Measurements from ENCODE around the gene NEMP2. TPM values are rescaled to one million over a fixed set of nuclear protein-coding genes. Genes with fewer than 3 reads are reported as not detected.
"Not testable (repeated sequence)": the region's sequence is repeated elsewhere in the genome, so short reads cannot be mapped to it uniquely, and the experiment has no call there.

Gene NEMP2
- total RNA-seq, 1 donor from 2014 or later, result 15.0 TPM

DNA sequence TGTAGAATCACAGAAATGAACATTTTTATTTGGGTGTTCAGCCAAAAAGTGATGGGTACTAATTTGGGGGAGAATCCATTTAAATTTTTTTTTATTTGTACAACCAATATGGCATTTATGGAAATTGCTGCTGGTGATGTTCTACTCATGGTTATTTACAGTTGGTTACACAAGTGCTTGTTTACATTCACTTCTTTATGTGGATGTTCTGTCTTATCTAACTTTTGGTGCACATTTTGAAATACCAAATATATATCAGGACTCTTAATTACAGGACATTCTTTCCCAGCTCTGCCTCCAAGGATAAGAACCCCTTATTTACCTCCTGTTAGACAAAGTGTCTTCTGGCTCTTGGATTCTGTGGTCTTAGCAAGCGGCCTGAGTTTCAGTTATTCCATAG lies 35.2 kb downstream of the NEMP2 start:
- H3K4me3 ChIP-seq (ENCODE audit: low read depth, low read length), result no peak overlapping the region
- no peak for DNase-seq (ENCODE audit: low read depth)
- TF ChIP-seq, protein P1, sequence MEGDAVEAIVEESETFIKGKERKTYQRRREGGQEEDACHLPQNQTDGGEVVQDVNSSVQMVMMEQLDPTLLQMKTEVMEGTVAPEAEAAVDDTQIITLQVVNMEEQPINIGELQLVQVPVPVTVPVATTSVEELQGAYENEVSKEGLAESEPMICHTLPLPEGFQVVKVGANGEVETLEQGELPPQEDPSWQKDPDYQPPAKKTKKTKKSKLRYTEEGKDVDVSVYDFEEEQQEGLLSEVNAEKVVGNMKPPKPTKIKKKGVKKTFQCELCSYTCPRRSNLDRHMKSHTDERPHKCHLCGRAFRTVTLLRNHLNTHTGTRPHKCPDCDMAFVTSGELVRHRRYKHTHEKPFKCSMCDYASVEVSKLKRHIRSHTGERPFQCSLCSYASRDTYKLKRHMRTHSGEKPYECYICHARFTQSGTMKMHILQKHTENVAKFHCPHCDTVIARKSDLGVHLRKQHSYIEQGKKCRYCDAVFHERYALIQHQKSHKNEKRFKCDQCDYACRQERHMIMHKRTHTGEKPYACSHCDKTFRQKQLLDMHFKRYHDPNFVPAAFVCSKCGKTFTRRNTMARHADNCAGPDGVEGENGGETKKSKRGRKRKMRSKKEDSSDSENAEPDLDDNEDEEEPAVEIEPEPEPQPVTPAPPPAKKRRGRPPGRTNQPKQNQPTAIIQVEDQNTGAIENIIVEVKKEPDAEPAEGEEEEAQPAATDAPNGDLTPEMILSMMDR (conservative IDR thresholded peaks at IDR 0.05; ENCODE audit: low read depth, low read length), result no peak

DNA sequence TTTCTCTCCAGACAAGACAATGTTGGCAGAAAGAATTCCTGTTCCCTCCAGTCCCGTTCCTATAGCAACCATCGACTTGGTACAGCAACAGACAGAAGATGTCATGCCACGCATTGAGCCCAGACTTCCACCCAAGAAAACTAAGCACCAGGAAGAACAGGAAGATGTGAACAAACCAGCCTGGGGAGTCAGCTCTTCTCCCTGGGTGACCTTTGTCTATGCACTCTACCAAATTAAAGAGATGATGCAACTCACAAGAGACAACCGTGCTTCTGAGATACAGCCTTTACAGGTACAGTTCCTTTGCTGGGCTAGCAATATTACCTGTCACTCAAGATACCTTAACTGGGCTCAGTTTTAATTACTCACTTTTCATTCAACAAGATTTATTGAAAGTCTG lies 37.1 kb downstream of the NEMP2 start:
- H3K4me3 ChIP-seq (ENCODE audit: low read depth, low read length), result no peak overlapping the region
- TF ChIP-seq, protein P1 (conservative IDR thresholded peaks at IDR 0.05; ENCODE audit: low read depth, low read length), result no peak
- DNase-seq (ENCODE audit: low read depth), result no peak

DNA sequence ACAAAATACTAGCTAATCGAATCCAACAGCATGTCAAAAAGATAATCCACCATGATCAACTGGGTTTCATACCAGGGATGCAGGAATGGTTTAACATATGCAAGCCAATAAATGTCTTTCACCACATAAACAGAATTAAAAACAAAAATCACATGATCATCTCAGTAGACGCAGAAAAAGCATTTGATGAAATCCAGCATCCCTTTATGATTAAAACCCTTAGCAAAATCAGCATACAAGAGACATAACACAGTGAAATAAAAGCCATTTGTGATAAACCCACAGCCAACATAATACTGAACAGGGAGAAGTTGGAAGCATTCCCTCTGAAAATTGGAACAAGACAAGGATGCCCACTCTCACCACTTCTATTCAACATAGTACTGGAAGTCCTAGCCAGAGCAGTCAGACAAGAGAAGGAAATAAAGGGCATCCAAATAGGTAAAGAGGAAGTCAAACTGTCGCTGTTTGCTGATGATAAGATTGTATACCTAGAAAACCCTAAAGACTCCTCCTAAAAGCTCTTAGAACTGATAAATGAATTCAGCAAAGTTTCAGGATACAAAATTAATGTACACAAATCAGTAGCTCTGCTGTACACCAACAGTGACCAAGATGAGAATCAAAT lies 39.8 kb downstream of the NEMP2 start:
- H3K4me3 ChIP-seq (ENCODE audit: low read depth, low read length); DNase-seq (ENCODE audit: low read depth): not testable (repeated sequence)

DNA sequence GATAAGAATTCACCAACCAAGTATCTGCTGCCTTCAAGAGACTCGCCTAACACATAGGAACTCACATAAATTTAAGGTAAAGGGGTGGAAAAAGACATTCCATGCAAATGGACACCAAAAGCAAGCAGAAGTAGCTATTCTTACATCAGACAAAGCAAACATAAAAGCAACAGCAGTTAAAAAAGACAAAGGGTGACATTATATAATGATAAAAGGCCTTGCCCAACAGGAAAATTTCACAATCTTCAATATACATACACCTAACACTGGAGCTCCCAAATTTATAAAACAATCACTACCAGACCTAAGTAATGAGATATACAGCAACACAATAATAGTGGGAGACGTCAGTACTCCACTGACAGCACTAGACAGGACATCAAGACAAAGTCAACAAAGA lies 41.4 kb downstream of the NEMP2 start:
- no peak for DNase-seq (ENCODE audit: low read depth)
- TF ChIP-seq, protein P1 (conservative IDR thresholded peaks at IDR 0.05; ENCODE audit: low read depth, low read length), result no peak
- H3K4me3 ChIP-seq (ENCODE audit: low read depth, low read length), result no peak overlapping the region

DNA sequence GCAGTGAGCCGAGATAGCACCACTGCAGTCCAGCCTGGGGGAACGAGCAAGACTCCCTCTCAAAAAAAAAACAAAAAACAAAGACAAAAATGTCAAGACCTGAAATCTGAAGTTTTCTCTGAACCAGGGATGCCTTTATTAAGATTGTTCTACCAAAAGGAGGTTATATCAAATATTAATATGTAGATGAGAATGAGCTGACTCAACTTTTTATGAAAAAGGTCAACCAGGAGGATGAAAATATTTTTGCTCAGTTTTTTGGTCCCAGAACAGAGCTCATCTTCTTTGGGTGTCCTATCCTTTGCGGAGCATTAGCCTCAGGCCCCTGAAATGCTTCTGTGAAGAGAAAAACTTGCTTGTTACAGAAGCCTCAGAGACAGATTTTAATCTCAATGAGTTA lies 44.0 kb downstream of the NEMP2 start:
- no peak overlapping the region for H3K4me3 ChIP-seq (ENCODE audit: low read depth, low read length)
- TF ChIP-seq, protein P1 (conservative IDR thresholded peaks at IDR 0.05; ENCODE audit: low read depth, low read length), result no peak
- no peak for DNase-seq (ENCODE audit: low read depth)

DNA sequence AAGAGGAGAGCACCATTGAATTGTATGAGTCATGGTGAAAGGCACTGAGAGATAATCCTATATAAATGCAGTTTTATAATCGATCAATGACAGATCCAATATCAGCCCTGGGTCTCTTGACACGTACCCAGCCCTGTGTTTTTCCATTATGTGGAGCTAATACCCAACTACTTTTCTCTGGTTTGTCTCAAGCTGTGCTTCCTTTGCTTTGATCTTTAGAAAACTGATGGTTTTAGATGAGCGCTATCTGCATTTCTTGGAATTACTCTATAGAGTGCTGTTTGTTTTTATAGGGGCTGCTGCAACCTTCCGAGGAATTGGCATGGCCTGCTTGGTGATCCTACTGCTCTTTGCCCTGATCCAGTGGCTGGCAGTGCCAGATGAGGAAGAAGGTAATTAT lies 45.0 kb downstream of the NEMP2 start:
- no peak for DNase-seq (ENCODE audit: low read depth)
- H3K4me3 ChIP-seq (ENCODE audit: low read depth, low read length), result no peak overlapping the region
- TF ChIP-seq, protein P1 (conservative IDR thresholded peaks at IDR 0.05; ENCODE audit: low read depth, low read length), result no peak

DNA sequence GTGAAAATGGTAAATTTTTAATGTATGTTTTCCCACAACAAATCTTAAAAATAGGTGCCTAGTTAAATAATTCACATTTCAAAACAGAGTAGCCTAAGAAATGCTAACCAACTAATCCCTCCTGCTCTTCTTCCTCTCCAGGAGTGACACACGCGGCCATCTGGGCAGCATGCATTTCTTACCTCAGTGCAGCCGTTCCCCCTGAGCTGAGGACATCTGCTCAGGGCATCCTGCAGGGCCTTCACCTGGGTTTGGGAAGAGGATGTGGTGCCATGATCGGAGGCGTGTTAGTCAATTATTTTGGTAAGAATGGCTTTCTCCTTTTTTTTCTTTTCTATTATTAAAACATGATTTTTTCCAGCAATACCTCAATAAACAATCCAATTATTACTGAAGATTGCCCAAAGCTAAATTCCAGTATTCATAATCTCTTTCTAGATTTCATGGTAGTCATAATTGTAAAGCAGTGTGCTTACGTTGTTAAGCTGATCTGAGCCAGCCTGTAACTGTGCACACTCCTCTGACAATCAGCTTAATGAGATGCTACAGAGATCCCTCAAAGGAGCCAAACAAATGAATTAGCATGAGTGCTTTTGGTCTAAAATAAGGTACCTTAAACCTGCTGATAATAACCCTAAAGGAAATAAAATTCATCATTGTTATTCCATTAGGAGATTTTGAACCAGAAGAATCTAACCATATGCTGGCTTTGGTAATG lies 45.8 kb downstream of the NEMP2 start:
- no peak overlapping the region for H3K4me3 ChIP-seq (ENCODE audit: low read depth, low read length)
- TF ChIP-seq, protein P1 (conservative IDR thresholded peaks at IDR 0.05; ENCODE audit: low read depth, low read length), result no peak
- no peak for DNase-seq (ENCODE audit: low read depth)
